Hepatocyte (in vitro differentiated cells): Measurements from ENCODE around the gene COL4A2. TPM values are rescaled to one million over a fixed set of nuclear protein-coding genes. Genes with fewer than 3 reads are reported as not detected.

Source experiments
- DNase-seq: peaks from one replicate; pipeline ENCODE4 v3.0.0-alpha.2; 2016; ENCODE audit warnings: low spot score
- H2AFZ ChIP-seq: fragments of 200-600 bp; sonication (generic); 2 replicates; pipeline ENCODE4 v1.6.0; 2016; ENCODE audit warnings: antibody characterized with exemption, mild to moderate bottlenecking
- H3K27ac ChIP-seq: fragments of 200-600 bp; sonication (generic); 2 replicates; pipeline ENCODE4 v1.5.1; 2016; ENCODE audit warnings: mild to moderate bottlenecking
- H3K27me3 ChIP-seq: fragments of 200-600 bp; sonication (generic); 2 replicates; pipeline ENCODE4 v1.6.1; 2016
- H3K36me3 ChIP-seq: fragments of 200-600 bp; sonication (generic); replicated peaks from 2 replicates; pipeline ENCODE4 v1.5.1; 2016; ENCODE audit warnings: low read depth; ENCODE audit not compliant: insufficient read depth
- H3K4me1 ChIP-seq: fragments of 200-600 bp; sonication (generic); 2 replicates; pipeline ENCODE4 v1.5.1; 2016; ENCODE audit warnings: mild to moderate bottlenecking, moderate library complexity; ENCODE audit not compliant: insufficient read depth
- H3K4me2 ChIP-seq: fragments of 200-600 bp; sonication (generic); 2 replicates; pipeline ENCODE4 v1.6.0; 2016
- H3K4me3 ChIP-seq: fragments of 200-600 bp; sonication (generic); 2 replicates; pipeline ENCODE4 v1.5.1; 2016; ENCODE audit warnings: mild to moderate bottlenecking
- H3K79me2 ChIP-seq: fragments of 200-600 bp; sonication (generic); 2 replicates; pipeline ENCODE4 v1.6.0; 2017; ENCODE audit warnings: mild to moderate bottlenecking
- H3K9me2 ChIP-seq: fragments of 200-600 bp; sonication (generic); replicated peaks from 2 replicates; pipeline ENCODE4 v1.6.0; 2017; ENCODE audit warnings: mild to moderate bottlenecking; ENCODE audit not compliant: insufficient read depth
- H3K9me3 ChIP-seq: fragments of 200-600 bp; sonication (generic); 2 replicates; pipeline ENCODE4 v1.5.1; 2016; ENCODE audit warnings: low read depth, mild to moderate bottlenecking
- H4K20me1 ChIP-seq: fragments of 200-600 bp; sonication (generic); 2 replicates; pipeline ENCODE4 v1.6.0; 2016; ENCODE audit warnings: mild to moderate bottlenecking; ENCODE audit not compliant: insufficient read depth, poor library complexity, severe bottlenecking
- EZH2 ChIP-seq: fragments of 200-600 bp; sonication (generic); IDR thresholded peaks from 2 replicates; pipeline ENCODE4 v1.6.1; 2016; ENCODE audit warnings: antibody characterized with exemption, mild to moderate bottlenecking, borderline replicate concordance
- EZH2phosphoT487 ChIP-seq: fragments of 200-600 bp; sonication (generic); IDR thresholded peaks from one replicate; pipeline ENCODE4 v1.6.1; 2018; ENCODE audit warnings: antibody characterized with exemption, mild to moderate bottlenecking, low read depth, moderate library complexity; ENCODE audit not compliant: unreplicated experiment, severe bottlenecking
- WGBS: methylation state at CpG from one replicate; pipeline ENCODE4 v1.1.6; 2016; ENCODE audit warnings: low lambda C conversion rate; ENCODE audit errors: missing lambda C conversion rate; 5-methylcytosine and 5-hydroxymethylcytosine counted together
- polyA plus RNA-seq: library from polyadenylated mRNA; unstranded; fragments of >200 nt; fragmentation: Nextera tagmentation; extraction: Ambion mirVana; gene quantifications from 2 replicates; pipeline ENCODE4 v1.2.1, GENCODE V29; 2016
- total RNA-seq: library from RNA; depleted of rRNA; stranded (reverse); fragments of >200 nt; gene quantifications from 2 replicates; pipeline ENCODE4 v1.2.3, GENCODE V29; 2014
- TF ChIP-seq, protein P1 (sequence below): fragments of 200-600 bp; sonication (generic); IDR thresholded peaks from 2 replicates; pipeline ENCODE4 v1.5.1; 2016; ENCODE audit warnings: antibody characterized with exemption, mild to moderate bottlenecking; ENCODE audit not compliant: poor library complexity

The COL4A2 gene
- total and polyA plus RNA-seq, 2 experiments from 2014 or later: 171 to 221 TPM

DNA sequence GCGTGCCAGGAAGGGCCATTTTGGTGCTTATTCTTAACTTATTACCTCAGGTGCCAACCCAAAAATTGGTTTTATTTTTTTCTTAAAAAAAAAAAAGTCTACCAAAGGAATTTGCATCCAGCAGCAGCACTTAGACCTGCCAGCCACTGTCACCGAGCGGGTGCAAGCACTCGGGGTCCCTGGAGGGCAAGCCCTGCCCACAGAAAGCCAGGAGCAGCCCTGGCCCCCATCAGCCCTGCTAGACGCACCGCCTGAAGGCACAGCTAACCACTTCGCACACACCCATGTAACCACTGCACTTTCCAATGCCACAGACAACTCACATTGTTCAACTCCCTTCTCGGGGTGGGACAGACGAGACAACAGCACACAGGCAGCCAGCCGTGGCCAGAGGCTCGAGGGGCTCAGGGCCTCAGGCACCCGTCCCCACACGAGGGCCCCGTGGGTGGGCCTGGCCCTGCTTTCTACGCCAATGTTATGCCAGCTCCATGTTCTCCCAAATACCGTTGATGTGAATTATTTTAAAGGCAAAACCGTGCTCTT, 205.2 kb downstream of the COL4A2 start:
- Histone ChIP-seq H3K36me3 (no peaks in the 10 kb centered on the region), H3K9me2 (no peaks in the 10 kb centered on the region), H3K27me3 (no peaks in the 10 kb centered on the region), H4K20me1 (no peaks in the 10 kb centered on the region), H3K27ac (no peak overlapping the region), H3K79me2 (no peaks in the 10 kb centered on the region), H3K4me1 (peaks cover 14% of the 10 kb centered on the region), H3K4me3 (no peak overlapping the region), H3K9me3 (no peaks in the 10 kb centered on the region), H3K4me2 (no peak overlapping the region), H2AFZ (no peak overlapping the region)
- WGBS: 91% methylated on average over 17 of the region's 17 CpGs
- TF ChIP-seq, protein P1, sequence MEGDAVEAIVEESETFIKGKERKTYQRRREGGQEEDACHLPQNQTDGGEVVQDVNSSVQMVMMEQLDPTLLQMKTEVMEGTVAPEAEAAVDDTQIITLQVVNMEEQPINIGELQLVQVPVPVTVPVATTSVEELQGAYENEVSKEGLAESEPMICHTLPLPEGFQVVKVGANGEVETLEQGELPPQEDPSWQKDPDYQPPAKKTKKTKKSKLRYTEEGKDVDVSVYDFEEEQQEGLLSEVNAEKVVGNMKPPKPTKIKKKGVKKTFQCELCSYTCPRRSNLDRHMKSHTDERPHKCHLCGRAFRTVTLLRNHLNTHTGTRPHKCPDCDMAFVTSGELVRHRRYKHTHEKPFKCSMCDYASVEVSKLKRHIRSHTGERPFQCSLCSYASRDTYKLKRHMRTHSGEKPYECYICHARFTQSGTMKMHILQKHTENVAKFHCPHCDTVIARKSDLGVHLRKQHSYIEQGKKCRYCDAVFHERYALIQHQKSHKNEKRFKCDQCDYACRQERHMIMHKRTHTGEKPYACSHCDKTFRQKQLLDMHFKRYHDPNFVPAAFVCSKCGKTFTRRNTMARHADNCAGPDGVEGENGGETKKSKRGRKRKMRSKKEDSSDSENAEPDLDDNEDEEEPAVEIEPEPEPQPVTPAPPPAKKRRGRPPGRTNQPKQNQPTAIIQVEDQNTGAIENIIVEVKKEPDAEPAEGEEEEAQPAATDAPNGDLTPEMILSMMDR: no peak
- no peak for TF ChIP-seq EZH2
- TF ChIP-seq EZH2phosphoT487: no peak
- no peak for DNase-seq

DNA sequence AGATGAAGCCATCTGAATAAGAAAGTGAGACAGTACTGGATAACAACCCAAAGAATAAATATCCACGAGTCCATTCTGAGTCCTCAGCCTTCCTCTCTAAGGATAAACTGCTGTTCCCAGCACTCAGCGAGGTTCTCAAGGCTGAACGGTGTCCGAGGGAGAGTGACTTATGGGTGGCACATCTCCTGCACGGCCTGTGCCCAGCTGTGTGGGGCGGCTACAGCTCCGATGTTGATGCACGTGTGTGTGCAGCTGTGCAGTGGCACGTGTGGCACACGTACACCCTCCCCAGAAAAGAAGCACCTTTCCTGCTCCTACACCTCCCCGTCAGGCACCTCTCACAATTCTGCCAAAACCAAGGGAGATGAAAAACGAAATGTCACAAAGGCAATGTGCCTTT, 209.4 kb downstream of the COL4A2 start:
- DNase-seq: no peak
- Histone ChIP-seq H3K4me3 (no peak overlapping the region), H3K36me3 (no peaks in the 10 kb centered on the region), H3K9me2 (no peaks in the 10 kb centered on the region), H2AFZ (no peak overlapping the region), H4K20me1 (no peaks in the 10 kb centered on the region), H3K79me2 (no peaks in the 10 kb centered on the region), H3K4me2 (no peak overlapping the region), H3K27ac (no peak overlapping the region), H3K9me3 (no peaks in the 10 kb centered on the region), H3K27me3 (no peaks in the 10 kb centered on the region), H3K4me1 (peaks cover 16% of the 10 kb centered on the region)
- 92% methylated on average over 12 of the region's 12 CpGs for WGBS
- TF ChIP-seq EZH2phosphoT487: no peak
- TF ChIP-seq, protein P1: no peak

DNA sequence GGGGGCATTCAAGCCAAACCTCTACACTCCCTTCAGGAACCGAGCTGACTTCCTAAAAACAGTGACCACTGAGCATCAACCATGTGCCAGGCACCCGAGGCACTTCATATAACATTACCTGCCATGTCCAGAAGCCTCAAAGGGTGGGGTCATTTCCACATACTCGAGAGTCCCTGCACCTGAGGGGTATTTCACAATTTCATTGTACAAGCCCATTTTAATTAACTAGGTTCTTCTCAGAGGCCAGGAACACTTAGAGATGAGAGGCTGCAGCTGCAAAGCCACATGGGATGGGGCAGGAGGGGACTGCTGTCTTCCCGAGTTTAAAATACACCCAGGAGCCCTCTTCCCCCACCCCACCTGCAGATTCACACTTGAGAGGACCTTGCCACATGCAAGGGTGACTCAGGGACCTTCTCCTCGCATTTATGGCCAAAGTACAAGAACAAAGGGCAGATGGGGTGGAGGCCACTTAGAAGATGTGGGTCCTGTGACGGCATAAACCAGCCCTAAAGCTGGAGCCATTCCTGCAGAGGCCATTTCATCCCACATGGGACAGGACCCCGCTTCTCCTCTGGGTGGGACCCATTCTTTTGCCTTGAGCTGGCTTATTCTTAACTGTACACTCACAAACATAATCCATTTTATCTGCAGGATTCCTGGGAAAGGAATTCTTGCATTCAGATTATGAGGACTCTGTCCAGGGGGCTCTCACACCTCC, 210.6 kb downstream of the COL4A2 start:
- WGBS: 71% methylated on average over 7 of the region's 7 CpGs
- Histone ChIP-seq H2AFZ (no peak overlapping the region), H3K4me3 (no peak overlapping the region), H3K27ac (peak overlapping the region; percentile 76), H3K4me1 (peaks cover 18% of the 10 kb centered on the region), H3K79me2 (no peaks in the 10 kb centered on the region), H3K4me2 (no peak overlapping the region), H3K9me3 (no peaks in the 10 kb centered on the region), H3K27me3 (no peaks in the 10 kb centered on the region), H3K9me2 (no peaks in the 10 kb centered on the region), H4K20me1 (no peaks in the 10 kb centered on the region), H3K36me3 (no peaks in the 10 kb centered on the region)
- TF ChIP-seq EZH2phosphoT487: no peak
- TF ChIP-seq EZH2: no peak
- TF ChIP-seq, protein P1: no peak
- DNase-seq: peak; percentile 49
